CD4-positive, alpha-beta T cell treated with Interleukin-2 at 100 ng/mL for 4 hours (primary cell): Measurements from ENCODE around the gene PCNX3.
A peak's percentile ranks its signal among the peaks of the same experiment; 100 is the strongest.

Source experiments
- DNase-seq: peaks from one replicate; pipeline ENCODE4 v3.0.0-alpha.2; 2020; ENCODE audit warnings: low spot score

Gene PCNX3

DNA sequence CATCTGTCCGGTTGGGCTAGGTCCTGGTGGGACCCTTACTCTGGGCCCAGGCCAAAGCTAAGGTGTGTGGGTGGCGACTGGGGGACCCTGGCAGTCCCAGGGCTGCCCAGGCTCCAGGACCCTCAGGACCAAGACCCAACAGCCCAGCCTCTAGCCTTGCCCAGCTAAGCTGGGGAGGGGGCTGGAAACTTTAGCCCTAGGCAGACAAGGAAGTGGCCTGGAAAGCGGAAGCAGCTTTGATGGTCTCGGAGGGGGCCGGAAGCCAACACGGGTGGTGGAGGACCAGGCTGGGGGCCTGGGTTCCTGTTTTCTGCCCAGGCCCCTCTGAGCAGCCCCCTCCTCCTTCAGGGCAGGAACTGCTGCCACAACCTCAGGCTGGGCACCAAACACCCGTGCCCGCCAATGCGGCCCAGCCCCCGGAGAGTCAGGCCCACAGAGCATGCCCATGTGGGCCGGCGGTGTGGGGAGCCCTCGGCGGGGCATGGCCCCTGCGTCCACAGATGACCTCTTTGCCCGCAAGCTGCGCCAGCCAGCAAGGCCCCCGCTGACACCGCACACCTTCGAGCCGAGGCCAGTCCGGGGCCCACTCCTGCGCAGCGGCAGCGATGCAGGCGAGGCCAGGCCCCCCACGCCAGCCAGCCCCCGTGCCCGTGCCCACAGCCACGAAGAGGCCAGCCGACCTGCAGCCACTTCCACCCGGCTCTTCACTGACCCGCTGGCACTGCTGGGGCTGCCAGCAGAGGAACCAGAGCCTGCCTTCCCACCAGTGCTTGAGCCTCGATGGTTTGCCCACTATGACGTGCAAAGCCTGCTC, 25.1 kb downstream of the PCNX3 start:
- DNase-seq, result peak; percentile 30

DNA sequence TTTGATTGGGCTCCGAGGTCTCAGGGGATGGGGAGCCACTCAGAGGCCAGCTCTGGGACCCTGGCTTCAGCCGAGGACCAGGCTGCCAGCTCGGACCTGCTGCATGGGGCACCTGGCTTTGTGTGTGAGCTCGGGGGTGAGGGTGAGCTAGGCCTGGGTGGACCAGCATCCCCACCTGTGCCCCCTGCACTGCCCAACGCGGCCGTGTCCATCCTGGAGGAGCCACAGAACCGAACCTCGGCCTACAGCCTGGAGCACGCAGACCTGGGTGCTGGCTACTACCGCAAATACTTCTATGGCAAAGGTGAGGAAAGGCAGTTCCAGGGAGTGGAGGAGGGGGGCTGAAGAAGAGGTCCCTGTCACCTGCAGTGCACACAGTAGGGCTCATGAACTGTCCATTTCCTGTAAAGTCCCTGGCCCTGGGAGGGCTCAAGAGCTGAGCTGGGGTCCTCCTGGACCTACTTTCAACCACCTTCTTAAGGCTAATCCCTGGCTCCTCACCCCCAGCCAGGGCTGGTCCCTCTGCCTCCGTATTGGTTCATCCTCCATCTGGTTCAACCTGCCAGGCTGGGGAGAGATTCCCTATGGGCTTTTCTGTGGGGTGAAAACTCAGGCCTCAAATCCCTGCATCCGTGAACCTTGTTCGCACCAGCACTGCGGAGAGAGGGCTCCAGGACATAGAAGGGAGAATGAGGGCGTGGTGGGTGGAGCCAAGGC, 25.9 kb downstream of the PCNX3 start:
- no peak for DNase-seq

DNA sequence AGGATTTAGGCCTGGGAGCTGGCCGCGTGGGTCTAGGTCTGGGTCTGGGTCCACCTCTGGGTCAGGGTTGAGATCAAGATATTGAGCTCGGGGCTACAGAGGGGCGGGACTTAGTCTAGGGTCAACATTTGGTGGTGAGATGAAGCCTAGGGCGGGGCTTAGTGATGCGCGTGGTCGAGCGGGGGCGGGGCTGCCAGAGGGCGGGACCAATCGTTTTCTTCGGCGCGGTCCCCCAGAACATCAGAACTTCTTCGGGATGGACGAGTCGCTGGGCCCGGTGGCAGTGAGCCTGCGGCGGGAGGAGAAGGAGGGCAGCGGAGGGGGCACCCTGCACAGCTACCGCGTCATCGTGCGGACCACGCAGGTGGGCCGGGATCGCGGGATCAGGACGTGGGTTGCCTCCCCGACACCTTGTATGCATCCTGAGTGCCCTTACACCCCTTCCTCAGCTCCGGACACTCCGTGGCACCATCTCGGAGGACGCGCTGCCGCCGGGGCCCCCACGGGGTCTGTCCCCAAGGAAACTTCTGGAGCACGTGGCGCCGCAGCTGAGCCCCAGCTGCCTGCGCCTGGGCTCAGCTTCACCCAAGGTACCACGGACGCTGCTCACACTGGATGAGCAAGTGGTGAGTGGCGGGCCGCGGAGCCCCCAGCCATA, 26.6 kb downstream of the PCNX3 start:
- no peak for DNase-seq

DNA sequence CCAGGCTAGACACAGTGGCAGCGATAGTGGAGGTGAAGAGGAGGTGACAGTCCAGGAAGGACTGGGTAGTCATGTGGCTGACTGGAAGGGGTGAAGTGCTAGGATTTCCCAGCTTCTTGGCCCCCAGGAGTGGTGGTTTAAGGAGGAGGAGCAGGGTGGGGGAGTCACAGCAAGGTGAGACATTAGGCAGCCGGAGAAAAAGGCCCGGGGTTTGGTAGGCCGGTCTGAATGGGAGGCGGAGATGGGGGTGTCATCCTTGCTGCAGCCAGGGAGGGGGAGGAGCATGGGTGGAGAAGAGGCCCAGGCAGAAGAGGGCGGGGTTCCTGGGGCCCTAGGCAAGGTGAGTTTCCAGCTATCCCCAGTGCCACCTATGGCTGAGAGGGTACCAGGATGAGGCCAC, 28.4 kb downstream of the PCNX3 start:
- DNase-seq, result peak; percentile 20

DNA sequence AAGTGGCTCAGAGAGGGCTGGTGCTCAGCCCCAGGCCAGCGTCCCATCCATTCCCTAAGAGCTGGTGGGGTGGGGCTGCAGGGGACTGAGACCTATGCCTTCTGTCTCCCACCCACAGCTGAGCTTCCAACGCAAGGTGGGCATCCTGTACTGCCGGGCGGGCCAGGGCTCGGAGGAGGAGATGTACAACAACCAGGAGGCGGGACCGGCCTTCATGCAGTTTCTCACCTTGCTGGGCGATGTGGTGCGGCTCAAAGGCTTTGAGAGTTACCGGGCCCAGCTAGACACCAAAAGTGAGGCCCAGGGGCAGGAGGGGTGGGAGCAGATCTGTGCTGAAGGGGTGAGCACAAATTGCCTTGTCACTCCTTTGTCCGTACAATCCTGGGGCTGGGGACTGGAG, 29.3 kb downstream of the PCNX3 start:
- no peak for DNase-seq

DNA sequence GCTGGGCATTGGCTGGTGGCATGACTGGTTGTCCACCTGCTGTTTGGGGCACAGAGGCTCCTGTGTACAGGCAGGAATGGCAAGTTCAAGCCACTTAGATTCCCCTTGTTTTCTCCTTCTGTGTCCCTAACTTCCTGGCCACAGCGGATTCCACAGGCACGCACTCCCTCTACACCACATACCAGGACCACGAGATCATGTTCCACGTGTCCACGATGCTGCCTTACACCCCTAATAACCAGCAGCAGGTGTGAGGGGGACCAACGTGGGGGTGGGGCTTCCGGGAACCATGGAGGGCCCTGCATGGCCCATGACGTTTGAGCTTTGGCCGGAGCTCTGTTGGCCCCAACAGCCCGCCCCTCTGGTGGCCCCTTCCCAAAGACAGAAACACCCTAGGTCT, 30.1 kb downstream of the PCNX3 start:
- no peak for DNase-seq

DNA sequence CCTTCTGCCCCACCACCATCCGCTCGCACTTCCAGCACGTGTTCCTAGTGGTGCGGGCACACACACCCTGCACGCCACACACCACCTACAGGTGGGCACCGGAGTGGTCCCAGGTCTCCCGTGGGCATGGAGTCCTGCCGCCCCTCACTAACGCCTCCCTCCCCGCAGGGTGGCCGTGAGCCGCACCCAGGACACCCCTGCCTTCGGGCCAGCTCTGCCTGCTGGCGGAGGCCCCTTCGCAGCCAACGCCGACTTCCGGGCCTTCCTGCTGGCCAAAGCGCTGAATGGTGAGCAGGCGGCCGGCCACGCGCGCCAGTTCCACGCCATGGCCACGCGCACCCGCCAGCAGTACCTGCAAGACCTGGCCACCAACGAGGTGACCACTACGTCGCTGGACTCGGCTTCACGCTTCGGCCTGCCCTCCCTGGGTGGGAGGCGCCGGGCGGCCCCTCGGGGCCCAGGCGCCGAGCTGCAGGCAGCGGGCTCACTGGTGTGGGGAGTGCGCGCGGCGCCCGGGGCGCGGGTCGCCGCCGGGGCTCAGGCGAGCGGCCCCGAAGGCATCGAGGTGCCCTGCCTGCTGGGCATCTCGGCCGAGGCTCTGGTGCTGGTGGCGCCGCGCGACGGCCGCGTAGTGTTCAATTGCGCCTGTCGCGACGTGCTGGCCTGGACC, 30.8 kb downstream of the PCNX3 start:
- no peak for DNase-seq

DNA sequence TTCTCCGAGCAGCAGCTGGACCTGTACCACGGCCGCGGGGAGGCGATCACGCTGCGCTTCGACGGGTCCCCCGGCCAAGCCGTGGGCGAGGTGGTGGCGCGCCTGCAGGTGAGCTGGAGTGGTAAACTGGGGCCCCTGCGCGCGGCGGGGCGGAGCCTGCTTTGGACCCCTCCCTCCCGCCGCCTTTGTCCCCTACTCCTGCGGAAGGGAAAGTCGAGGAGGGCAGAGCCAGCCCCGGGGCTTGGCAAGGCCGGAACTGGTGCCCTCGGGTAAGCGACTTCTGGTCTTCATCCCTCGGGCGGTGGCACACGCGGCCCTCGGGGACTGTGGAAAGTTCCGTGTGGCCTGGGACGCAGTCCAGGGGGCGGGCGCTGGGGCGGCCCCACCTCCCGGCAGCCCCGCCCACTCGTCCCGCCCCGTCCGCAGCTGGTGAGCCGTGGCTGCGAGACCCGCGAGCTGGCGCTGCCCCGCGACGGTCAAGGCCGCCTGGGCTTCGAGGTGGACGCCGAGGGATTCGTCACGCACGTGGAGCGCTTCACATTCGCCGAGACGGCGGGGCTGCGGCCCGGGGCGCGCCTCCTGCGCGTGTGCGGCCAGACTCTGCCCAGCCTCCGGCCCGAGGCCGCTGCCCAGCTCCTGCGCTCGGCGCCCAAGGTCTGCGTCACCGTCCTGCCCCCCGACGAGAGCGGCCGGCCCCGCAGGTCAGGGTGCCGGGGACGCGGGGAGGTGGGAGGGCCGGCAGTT, 31.6 kb downstream of the PCNX3 start:
- no peak for DNase-seq

DNA sequence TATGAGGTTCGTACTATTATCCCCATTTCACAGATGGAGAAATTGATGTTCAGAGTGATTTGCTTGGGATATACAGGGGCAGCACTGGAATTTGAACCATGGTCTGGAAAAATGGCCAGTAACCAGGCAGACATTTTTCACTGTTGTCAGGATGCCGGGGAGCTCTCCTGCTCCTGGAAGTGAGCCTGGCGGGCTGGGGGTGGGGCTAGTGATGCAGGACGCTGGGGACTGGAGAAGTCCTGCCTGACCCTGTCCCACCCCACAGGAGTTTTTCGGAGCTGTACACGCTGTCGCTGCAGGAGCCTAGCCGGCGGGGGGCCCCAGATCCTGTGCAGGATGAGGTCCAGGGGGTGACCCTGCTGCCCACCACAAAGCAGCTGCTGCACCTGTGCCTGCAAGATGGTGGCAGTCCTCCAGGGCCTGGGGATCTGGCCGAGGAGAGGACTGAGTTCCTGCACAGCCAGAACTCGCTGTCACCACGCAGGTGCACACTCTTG, 33.5 kb downstream of the PCNX3 start:
- no peak for DNase-seq

DNA sequence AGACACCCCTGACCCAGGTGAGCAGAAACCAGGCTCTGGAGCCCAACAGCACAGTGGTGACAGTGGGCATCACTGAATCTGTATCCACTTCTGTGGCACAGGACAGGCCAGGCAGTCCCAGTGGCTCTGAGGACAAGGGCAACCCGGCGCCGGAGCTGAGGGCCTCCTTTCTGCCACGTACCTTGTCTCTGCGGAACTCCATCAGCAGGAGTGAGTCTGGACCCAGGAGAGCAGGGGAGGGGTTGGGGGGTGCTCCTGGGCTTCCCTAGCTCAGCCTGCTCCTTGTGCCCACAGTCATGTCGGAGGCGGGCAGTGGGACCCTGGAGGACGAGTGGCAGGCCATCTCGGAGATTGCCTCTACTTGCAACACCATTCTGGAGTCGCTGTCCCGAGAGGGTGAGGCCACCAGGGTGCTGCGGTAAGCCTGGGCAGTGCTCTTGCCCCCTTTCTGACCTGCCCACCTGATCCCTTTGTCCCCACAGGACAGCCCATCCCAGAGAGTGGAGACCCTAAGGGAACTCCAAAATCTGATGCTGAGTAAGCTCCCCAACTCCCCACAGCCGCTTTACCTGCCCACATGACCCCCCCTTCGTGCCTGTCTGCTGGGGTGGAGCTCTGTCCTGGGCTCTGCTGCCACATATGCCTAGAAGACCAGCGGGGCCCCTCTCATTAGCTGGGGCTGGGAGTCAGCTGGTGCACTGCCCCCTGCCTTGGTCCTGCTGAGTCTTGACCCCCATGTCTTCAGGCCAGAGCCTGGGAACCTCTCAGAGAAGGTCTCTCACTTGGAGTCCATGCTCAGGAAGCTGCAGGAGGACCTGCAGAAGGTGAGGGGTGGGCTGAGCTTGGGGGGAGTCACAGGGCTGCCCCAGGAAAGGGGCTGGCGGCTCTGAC, 34.3 kb downstream of the PCNX3 start:
- DNase-seq, result no peak

DNA sequence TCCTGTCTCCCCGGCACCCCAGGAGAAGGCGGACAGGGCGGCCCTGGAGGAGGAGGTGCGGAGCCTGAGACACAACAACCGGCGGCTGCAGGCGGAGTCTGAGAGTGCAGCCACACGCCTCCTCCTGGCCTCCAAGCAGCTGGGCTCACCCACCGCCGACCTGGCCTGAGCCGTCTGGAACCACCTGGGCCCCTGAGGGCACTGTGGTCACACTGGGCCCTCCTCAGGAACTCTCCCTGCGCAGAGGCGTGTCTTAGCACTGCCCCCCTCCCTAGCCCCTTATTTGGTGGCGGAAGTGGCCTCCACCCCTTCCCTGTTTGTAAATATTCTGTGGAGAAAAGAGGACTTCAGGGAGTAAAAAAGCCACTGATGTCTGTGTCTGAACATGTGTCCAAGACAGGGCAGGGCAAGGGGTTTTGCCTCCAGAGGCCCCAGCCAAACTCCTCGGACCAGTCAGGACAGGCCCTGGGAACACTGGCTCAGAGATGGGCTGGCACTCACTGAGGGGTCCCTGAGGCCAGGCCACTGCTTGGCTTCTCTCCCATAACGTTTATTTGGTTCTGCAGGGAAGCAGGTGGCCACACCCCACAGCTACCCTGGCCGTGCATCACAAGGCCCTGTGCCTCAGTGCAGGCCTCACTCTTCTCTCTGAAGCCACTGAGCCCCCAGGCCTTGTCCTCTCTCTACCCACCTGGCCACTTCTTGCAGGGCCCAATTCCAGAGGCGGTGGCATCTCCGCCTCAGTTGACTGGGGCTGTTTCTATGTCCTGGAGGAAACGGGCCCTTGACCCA, 35.2 kb downstream of the PCNX3 start:
- DNase-seq, result no peak

DNA sequence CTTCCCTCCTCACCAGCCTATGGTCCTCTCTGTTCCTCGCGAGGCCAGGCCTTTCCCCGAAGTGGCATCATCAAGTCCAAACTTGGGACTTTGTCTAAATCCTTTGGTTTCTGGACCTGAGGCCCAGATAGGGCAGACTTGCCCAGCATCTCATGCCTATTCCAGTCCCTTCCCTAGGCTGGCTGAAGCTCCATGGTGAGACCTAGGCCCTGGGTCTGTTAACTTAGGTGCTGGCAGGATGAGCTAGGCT, 35.7 kb downstream of the PCNX3 start:
- DNase-seq, result no peak

DNA sequence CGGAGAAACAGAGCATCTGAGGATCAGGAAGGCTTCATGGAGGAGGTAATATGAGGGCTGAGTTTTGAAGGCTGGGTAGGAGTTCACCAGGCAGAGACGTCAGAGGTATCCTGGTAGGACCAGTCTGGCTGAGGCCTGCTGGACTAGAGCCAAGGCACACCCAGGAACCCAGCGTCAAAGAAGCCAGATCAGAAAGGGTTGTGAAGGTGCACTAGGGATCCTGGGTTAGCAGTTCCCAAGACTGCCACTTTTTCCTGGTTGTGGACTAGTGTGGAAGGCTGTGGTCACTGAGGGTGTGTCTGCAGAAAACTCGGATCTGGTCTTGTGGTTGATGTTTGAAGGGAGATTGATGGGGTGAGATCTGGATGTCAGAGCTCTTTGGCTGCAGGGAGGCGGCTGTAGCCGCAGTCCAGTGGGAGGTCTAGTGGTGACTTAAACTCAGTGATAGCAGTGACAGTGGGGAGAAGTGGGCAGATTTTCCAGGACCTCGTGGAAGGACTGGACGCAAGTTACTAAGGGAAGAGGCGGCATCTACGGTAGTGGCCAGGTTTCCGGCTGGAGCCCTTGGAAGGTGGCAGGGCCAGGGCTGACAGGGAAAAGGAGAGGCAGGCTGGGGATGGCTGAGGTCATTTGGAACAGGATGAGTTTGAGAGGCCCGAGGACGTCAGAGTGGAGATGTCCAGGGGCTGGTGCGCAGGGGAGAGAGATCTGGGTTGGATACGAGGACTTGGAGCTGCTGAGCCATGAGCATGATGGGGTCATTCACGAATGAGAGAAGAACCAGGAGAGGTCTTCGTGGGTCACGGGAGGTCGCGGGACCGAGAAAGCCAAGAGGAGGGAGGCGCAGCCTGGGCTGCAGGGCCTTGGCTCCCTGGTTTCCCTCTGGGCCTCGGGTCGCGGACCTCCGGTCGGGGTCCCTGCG, 36.3 kb downstream of the PCNX3 start:
- no peak for DNase-seq

DNA sequence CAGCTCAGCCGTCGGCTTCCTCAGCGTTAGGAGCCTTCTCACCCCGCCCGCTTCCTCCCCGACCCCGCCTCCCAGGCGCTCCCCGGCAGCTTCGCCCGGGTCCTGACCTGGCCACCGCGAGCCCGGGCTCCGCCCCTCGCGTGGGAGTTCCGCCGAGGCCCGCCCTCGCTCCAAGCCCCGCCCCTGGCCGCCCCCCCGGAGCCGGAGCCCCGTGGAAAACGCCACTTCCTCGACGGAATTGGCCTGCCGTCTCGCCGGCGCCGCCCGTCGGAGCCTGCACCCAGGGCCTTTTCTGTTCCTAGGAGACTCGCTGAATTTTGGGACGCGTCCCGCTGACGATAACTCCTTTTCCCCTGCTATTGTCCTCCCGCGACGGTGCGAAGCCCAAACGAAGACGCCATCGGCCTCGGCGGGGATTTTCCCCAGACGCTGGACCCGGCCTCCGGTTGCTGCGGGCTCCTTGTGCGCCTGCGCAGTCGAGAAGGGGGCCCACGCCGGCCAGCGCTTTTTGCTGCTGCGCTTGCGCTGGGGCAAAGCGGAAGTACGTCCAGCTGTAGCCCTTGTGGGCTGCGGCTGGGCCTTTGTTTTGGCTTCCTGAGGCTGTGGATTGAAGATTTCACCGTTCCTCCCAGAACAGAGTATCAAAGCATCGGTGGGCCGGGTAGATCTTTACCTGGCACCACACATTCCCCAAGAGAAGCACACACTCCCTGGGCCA, 37.1 kb downstream of the PCNX3 start:
- peak; percentile 96 for DNase-seq

DNA sequence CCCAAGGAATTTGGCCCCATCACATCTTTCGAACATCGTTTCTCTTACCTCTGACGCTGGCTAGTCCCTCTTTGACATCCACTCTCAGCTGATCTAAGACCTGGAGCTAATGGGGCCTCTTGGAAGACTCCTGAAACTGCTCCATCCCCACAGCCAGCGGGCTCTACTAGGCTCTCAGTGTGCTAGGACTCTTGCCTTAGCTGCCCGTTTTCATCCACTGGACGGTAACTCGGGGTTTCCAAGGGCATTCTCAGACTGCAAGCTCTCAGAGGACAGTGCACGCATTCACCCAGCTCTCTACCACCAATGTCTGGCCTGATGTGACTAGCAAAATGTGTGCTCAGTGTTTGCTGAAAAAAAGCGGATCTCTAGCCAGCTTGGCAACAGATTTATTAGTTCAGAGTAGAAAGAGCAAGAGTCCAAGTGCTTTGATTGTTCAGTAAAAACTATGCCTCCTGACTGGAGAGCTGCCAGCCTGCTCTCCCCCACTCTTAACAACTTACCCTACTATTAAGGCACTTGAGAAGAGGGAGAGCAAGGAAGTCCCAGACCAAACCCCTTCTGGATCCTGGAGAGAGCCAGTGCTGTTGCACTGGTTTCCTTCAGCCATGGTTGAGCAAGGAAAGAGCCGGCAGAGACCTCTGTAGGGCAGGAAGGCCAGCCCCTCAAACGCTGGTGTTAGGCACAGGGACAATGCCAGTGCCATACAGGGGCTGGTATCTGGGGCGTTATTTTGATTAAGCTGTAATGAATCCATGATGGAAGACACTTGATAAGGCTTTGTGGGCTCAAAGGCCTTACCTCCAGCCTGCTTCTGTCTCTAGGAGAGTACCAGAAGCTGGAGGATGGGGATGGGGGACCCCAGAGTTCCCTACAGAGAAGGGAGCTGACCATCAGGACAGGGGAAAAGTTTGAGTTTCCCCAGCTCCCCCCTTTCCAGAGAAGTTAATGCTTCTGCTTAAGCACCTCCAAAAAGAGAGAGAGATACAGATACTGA, 38.0 kb downstream of the PCNX3 start:
- DNase-seq, result no peak

DNA sequence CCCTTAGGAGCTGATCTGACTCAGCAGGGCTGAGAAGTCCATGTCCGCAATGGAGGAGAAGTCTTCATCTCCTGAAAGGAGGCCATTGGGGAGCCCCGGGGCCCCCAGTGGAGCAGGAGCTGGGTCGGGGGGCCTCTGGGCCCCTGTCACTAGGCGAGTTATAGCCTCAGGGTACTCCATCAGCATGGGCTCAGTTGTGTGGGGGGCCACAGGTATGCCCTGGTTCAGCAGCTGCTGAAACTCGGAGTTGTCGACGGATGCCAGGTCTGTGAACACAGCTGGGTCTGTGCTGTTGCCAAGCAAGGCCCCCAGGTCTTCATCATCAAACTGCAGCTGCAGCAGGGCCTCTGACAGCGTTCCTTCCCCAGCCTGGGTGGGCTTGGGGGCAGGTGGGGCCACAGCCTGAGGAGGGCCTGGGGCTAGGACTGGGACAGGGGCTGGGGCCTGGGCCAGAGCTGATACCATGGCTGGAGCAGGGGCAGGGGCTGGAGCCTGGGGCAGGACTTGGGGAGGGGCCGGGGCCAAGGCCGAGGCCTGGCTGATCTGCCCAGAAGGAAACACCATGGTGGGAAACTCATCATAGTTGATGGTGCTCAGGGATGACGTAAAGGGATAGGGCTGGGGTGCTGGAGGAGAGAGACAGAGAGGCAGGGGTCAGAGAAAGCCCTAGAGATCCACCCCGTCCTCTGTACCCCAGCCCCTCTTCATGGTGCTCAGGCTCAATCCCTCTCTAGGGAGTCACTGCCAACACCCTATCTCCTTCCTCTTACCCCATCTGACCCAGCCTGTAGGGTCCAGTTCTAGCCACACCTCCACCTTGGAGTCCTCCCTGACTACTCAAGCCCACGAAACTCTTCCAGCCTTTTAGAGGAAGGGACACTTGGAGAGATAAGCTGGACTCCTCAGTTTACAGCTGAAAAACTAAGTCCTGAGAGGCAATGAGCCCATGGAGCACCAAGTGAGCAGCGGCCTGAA, 39.1 kb downstream of the PCNX3 start:
- DNase-seq, result no peak
